GM21619 (cell line): ENCODE results near the gene CD300LD.

Source experiments
- ATAC-seq: cut with Tn5 transposase; IDR thresholded peaks from one replicate; pipeline ENCODE4 v1.9.1; 2021; ENCODE audit not compliant: unreplicated experiment

The CD300LD gene

DNA sequence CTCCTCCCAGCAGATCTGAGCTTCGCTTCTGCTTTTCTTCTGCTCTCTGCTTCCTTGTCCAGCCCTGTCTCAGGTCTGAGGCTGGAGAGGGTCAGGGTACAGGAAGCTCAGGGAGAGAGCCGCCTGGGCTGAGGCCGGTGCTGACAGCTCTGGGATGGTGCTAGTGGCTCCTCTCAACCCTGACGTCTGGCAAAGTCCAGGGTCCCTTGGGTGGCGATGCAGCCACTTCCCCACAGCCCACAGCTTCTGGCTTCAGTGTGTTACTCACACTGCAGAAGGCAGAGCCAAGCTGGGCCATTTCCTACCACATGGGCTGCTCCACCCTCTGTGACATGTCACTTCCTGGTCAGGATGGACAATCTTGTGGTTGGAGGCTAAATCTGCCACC is 46.2 kb downstream of the CD300LD start, which contains the start of gene CD300C:
CD300C (minus strand) TSS at position 273 of the 388 bp plus-strand sequence. CDS start 333 bp downstream, outside the sequence.
- no peak for ATAC-seq

DNA sequence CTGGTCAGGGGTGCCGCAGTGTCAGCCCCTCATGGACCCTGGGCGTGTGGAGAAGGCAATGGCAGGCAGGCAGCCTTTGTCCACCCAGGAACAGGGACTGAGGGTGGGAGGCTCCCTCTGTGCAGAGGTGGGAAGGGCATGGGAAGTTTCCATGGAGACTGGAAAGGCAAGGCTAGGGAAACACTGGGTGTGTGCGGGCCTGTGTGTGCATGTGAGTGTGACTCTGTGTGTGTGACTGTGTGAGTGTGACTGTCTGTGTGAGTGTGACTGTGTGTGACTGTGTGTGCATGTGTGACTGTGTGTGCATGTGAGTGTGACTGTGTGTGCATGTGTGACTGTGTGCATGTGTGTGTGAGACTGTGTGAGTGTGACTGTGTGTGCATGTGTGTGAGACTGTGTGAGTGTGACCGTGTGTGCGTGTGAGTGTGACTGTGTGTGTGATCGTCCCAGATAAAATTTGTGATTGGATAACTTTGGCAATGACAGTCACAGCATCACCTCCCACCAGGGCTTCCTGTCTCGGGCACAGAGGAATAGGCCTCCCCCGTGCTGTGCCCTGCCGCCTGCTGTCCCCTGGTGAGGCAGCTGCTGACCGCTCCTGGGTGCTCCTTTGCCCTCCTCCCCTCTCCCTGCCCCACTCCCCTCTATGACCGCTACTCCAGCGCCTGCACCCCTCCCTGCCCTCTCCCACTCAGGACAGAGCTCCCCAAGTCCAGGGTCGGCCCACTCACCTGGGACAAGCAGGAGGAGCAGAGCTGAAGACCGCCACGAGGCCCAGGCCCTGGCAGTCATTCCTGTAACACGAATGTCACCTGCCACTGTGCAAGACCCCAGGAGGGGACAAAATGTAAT is 46.9 kb downstream of the CD300LD start:
- ATAC-seq: no peak

DNA sequence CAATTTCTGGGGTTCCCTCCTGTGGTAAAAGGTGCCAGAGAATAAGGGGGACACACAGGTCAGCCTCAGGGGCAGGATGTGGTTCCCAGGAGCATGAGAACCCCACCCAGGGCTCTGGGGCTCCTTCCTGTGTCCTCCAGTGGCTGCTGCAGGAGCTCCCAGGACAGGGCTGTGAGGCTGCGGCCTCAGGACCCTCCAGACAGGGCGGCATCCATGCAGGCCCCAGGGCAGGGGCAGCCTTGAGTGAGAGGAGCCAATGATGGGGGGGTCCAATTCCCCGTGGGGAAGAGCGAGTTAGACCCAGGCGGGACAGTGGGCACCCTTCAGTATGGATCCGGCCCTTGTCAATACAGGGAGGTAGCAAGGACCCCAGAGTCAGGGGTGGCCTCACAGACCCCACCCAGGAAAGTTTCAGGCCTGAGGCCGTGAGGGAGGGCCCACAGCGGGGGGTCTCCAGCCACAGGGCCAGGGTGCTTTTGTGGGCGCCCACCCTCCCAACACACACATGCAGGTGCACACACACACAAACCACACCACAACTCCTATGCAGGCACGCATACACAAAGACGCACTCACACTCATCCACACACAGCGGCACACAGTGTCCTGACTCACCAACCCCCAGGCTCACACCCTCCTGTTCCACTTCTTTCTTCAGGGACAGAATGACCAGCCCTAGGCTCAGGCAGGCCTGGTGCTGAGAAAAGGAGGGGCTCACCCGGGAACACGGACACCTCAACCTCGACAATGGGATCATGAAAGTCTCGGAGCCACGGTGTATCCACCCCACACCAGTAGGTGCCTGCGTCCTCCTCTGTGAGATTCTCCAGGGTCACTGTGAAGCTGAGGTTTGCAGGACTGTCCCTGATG is 48.0 kb downstream of the CD300LD start:
- no peak for ATAC-seq

DNA sequence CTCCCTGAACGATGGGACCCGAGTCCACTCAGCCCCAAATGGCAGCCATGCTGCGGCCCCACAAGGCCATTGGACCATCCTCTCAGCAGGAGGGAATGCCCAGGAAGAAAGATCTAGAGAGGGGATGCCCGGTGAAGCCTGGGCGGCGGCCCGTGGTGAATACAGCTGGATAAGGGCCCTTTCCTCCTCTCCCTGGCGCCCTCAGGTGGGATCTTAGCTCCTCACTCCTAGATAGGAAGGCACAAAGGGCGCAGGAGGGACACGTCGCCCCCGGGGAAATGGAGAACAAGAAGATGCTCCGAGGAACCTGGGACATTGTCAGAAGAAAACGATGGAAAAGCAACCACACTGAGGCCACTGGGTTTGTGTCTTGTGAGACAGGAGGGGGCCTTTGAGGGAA is 48.7 kb downstream of the CD300LD start:
- ATAC-seq: no peak

DNA sequence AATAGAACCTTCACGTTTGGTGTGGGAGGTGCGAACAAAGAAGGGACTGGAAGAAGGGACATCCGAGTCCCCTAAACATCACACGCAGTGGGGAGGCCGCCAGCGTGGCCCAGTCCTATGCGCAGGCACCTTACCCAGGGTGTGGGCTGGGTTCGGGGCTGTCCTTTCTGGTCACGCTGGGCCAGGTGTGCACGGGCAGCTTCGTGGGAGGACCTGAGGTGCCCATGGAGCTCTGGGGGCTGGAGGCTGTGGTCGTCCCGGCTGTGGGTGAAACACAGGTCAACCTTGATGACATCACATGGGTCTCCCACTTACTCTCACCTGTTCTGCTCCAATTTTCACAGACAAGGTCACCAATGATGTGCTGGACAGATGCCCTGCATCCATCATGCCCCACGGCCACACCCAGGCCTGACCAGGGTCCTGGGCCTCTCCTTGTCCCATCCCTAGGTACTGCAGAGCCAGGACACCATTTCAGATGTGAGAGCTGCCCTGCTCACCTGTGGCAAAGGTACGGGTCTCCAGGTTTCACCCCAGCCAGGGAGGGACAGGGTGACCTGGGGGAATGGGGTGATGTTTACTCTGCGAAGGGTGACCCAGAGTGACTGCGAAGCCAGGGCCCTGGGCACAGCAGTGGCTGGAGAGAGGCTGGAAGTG is 49.2 kb downstream of the CD300LD start:
- ATAC-seq: no peak

DNA sequence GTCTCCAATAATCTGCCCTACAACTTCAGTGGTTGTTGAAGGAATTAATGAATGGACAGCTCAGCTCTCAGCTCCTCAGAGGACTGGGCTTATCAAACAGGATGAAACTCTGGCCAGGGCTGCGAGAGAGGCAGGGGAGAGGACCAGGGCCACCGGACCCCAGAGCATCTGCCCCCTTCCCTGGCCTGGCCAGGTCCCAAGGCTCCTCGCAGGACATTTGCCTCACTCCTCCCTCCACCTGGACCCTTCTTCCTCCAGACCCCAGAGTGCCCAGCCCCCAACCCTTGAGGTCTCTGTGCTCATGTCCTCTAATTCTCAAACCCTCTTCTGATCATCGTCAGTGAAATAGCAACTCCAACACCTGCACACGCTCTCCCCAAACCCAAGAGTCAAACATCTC is 49.9 kb downstream of the CD300LD start:
- no peak for ATAC-seq

DNA sequence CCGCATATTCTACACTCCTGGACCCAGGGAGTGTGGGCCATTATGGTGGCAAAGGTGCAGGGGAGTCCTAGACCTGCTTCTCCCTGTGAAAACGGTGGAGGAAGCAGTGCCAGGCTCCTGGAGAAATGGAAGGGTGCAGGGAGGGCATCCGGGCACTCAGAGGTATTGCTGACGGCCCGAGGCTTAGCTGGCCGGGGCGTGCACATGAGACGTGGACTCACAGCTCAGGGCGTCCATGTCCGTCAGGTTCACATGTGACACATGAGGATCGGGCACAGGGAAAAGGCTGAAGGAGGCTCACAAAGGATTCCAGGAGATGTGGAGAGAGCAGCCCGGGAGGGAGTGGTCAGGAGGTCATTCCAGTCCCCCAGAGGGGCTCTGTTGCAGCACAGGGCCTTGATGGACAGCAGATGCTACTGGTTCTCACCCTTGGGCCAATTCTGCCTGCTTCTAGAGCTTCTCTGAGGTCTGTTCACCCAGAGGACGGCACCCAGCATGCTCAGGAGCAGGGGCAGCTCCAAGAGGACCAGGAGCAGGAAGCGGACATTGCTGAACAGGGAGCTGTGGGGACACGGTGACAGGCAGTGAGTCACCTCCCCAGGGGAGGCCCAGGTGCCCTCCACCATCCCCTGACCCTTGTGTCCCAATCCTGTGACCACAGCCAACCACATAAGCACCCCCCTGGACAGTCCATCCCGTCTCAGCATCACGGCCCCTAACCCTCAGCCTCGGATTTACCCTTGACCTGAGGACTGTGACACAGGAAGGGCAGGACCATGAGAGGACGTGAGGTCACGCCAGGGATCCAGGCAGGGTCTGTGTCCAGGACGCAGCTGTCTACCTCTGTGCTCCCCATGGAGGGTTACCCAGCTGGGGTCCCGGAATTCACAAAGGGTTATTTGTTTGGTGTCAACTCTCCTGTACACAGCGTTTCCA is 50.6 kb downstream of the CD300LD start:
- no peak for ATAC-seq

DNA sequence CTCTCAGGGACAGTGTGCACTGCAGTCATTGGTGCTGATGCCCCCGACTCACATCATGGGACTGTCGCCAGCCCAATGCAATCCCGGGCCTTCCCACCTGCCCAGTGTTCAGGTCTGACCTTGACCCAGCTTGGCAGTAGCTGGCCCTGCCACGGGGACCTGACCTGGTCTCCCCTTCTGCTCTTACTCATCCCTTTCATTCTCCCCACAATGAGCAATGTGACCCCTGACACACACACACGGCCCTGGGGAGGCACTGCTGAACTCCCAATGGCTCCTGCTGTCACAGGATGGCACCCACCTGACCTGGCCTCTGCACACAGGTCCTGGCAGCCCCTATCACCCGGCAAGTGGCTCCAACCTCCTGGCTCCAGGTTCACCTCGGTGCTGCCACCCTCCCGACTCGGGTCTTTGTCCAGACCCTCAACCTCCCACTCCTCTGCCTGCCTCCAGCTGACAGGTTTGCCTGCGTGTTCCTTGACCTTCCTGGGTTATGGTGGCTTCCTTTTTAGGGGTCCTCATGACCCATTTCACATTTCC is 52.7 kb downstream of the CD300LD start:
- ATAC-seq: no peak

DNA sequence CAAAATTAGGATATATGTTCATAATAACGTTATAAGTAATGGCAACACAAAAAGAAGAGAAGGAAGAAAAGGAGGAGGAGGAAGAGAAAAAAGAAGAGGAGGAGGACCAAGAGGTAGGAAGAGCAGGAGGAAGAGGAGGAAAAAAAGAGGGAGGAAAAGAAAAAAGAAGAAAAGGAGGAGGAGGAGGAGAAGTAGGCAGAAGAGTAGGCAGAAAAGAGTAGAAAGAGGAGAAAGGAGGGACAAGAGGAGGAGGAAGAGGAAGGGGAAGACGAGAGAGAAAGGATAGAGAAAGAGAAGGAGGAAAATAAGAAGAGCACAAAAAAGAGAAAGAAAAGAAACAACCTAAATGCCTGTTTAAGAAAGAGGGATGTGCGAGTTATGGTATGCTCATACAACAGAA is 55.2 kb downstream of the CD300LD start:
- no peak for ATAC-seq

DNA sequence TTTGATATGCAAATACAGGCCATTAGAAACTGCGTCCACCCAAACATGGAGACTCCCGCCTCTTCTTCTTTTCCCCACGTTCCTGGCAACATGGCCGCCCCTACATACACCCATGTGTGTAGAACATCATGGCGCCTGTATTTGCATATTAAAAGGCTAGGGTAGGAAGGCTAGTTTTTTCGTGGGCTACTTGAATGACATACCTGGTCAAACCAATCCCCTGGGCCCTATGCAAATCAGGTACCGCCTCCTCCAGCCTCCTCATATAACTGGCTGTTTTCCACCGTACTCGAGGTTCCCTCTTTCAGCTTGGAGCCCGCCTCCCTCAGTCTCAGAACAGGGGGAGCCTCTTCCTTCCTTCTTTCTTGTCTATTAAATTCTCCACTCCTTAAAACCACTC is 60.0 kb downstream of the CD300LD start:
- ATAC-seq: no peak

DNA sequence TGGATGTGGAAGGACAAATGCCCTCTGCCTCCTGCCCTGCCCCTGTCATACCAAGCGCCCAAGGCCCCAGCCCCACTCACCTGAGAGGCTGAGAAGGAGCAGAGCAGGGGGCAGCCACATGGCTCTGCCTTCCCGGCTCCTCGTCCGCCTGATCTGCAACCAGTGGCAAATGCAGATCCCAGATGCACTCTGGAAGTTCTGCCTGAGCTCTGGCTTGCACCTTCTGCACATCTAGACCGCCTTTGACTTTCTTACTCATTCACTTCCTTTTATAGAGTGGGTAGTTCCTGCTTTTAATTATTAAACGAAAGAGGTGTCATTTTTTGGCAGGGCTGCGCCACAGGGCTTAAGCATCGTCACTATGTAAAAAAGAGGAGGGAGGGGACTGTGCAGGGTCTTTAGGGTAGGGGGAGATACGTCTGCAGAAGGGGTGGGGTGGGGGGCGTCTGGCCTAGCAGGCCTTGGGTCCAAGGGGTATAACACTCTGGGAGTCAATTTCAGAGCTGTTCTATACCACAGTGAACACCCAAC is 60.8 kb downstream of the CD300LD start, which contains the start of gene CD300LB:
CD300LB (minus strand) TSS at position 245 of the 531 bp plus-strand sequence; CDS start at position 120, 125 bp downstream.
- no peak for ATAC-seq

DNA sequence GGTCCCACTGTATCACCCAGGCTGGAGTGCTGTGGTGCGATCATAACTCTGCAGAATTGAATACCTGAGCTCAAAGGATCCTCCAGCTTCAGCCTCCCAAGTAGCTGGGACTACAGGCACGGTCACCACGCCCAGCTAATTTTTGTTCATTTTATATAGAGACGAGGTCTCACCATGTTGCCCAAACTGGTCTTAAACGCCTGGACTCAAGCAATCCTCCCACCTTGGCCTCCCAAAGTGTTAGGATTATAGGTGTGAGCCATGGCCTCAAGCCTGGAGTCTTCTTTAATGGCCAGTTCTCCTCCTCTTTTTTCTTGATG is 61.3 kb downstream of the CD300LD start:
- ATAC-seq: no peak
